GM18909 (cell line): ENCODE measurements around the gene CLK2.
"Not testable (repeated sequence)": the region's sequence is repeated elsewhere in the genome, so short reads cannot be mapped to it uniquely, and the experiment has no call there.

Experiments used
- ATAC-seq: cut with Tn5 transposase; IDR thresholded peaks from one replicate; pipeline ENCODE4 v1.9.1; 2021; ENCODE audit warnings: mild to moderate bottlenecking; ENCODE audit not compliant: unreplicated experiment, poor library complexity

The CLK2 gene

GRCh38 chr1:155218854-155219591 is 54.3 kb downstream of the CLK2 start:
- ATAC-seq = no peak

GRCh38 chr1:155214702-155215101 is 58.6 kb downstream of the CLK2 start:
- not testable (repeated sequence) for ATAC-seq
